Measurements from ENCODE around the gene RASGRP3.

DNA sequence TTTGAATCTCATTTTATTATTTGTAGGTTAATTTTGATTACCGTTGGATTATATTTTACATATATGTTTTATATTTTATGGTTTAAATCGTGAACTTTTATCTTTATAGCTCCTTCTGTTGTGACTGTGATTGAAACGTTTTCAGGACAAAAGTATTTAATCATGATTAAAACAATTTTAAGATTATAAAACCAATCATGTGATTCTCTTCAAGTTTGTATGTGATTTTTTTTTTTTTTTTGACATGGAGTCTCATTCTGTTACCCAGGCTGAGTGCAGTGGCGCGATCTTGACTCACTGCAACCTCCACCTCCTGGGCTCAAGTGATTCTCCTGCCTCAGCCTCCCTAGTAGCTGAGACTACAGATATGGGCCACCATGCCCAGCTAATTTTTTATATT, 7.2 kb upstream of the RASGRP3 start:
- TF ChIP-seq CHD2 (IDR thresholded peaks at IDR 0.05; ENCODE audit: low read length, partially characterized antibody) = no peak
- TF ChIP-seq, protein P1, sequence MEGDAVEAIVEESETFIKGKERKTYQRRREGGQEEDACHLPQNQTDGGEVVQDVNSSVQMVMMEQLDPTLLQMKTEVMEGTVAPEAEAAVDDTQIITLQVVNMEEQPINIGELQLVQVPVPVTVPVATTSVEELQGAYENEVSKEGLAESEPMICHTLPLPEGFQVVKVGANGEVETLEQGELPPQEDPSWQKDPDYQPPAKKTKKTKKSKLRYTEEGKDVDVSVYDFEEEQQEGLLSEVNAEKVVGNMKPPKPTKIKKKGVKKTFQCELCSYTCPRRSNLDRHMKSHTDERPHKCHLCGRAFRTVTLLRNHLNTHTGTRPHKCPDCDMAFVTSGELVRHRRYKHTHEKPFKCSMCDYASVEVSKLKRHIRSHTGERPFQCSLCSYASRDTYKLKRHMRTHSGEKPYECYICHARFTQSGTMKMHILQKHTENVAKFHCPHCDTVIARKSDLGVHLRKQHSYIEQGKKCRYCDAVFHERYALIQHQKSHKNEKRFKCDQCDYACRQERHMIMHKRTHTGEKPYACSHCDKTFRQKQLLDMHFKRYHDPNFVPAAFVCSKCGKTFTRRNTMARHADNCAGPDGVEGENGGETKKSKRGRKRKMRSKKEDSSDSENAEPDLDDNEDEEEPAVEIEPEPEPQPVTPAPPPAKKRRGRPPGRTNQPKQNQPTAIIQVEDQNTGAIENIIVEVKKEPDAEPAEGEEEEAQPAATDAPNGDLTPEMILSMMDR (IDR thresholded peaks at IDR 0.05) = no peak
- TF ChIP-seq GABPA (IDR thresholded peaks at IDR 0.05; ENCODE audit: low read depth) = no peak
- TF ChIP-seq, protein P2, sequence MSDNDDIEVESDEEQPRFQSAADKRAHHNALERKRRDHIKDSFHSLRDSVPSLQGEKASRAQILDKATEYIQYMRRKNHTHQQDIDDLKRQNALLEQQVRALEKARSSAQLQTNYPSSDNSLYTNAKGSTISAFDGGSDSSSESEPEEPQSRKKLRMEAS (IDR thresholded peaks at IDR 0.05; ENCODE audit: low read depth) = no peak
- TF ChIP-seq, protein P3, sequence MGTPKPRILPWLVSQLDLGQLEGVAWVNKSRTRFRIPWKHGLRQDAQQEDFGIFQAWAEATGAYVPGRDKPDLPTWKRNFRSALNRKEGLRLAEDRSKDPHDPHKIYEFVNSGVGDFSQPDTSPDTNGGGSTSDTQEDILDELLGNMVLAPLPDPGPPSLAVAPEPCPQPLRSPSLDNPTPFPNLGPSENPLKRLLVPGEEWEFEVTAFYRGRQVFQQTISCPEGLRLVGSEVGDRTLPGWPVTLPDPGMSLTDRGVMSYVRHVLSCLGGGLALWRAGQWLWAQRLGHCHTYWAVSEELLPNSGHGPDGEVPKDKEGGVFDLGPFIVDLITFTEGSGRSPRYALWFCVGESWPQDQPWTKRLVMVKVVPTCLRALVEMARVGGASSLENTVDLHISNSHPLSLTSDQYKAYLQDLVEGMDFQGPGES (IDR thresholded peaks at IDR 0.05; ENCODE audit: low read depth, low read length) = no peak
- no peak for TF ChIP-seq SMC3 (IDR thresholded peaks at IDR 0.05; ENCODE audit: low read depth, low read length)
- no peak for TF ChIP-seq JUND (IDR thresholded peaks at IDR 0.05)
- no peak for TF ChIP-seq TEAD4 (IDR thresholded peaks at IDR 0.05; ENCODE audit: borderline replicate concordance, insufficient read depth)

All from SK-N-SH (cell line).